GM19240 (cell line): Measurements from ENCODE around the gene NOL4.
"Not testable (repeated sequence)": the region's sequence is repeated elsewhere in the genome, so short reads cannot be mapped to it uniquely, and the experiment has no call there.

Experiments used
- DNase-seq: peaks from one replicate; pipeline ENCODE4 v3.0.0; 2011; ENCODE audit warnings: low spot score; ENCODE audit not compliant: insufficient read length

The NOL4 gene

GRCh38 chr18:34224423-34225217 is at the start of gene NOL4:
TSS of gene NOL4 (minus strand) at chr18:34224913. CDS start at chr18:34223253, 1,660 bp downstream.
- no peak for DNase-seq

- DNase-seq, result not testable (repeated sequence)
These were observed 41.3 kb upstream of the NOL4 start for GRCh38 chr18:34266029-34266428.

GRCh38 chr18:34261865-34262780 is 37.4 kb upstream of the NOL4 start:
- no peak for DNase-seq

- DNase-seq, result no peak
These were observed 33.5 kb upstream of the NOL4 start for GRCh38 chr18:34258176-34258575.

- no peak for DNase-seq
These were observed 27.2 kb upstream of the NOL4 start for GRCh38 chr18:34251919-34252318.

GRCh38 chr18:34248727-34249126 is 24.0 kb upstream of the NOL4 start:
- DNase-seq, result no peak

- no peak for DNase-seq
These were observed 18.0 kb upstream of the NOL4 start for GRCh38 chr18:34242739-34243138.

- not testable (repeated sequence) for DNase-seq
These were observed 9.2 kb upstream of the NOL4 start for GRCh38 chr18:34233781-34234388.

GRCh38 chr18:34225218-34225553 is 473 bp upstream of the NOL4 start:
- DNase-seq, result no peak

GRCh38 chr18:34223893-34224422 is 755 bp downstream of the NOL4 start:
- no peak for DNase-seq

GRCh38 chr18:34223164-34223892 is 1.4 kb downstream of the NOL4 start:
- DNase-seq, result no peak

- DNase-seq, result no peak
These were observed 2.2 kb downstream of the NOL4 start for GRCh38 chr18:34222307-34223163.

GRCh38 chr18:34221971-34222306 is 2.8 kb downstream of the NOL4 start:
- no peak for DNase-seq

GRCh38 chr18:34220081-34220815 is 4.5 kb downstream of the NOL4 start:
- DNase-seq, result no peak

- no peak for DNase-seq
These were observed 5.1 kb downstream of the NOL4 start for GRCh38 chr18:34219651-34220050.

- DNase-seq, result no peak
These were observed 12.2 kb downstream of the NOL4 start for GRCh38 chr18:34212511-34212910.

- no peak for DNase-seq
These were observed 17.3 kb downstream of the NOL4 start for GRCh38 chr18:34207344-34207851.

GRCh38 chr18:34203866-34204265 is 20.8 kb downstream of the NOL4 start:
- no peak for DNase-seq

- DNase-seq, result no peak
These were observed 28.5 kb downstream of the NOL4 start for GRCh38 chr18:34196256-34196655.
